ENCODE results near the gene CITED4.

Gene CITED4

DNA sequence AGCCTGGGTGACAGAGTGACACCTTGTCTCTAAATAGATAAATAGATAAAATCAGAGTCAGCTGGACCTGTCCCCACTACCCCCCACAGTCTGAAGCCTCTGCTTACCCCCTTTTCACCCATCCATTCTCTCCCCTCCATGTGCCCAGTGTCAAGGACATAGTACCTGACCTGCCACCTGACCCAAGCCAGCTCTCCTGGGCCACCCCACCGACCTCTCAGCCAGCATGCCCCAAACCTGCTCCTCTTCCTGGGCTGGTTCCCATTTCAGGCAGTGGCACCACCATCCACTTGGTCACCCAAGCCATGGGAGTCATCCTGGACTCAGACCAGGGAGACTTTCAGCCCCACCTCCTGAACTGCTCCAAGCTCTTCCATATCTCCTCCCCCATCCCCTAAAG is 28.2 kb downstream of the CITED4 start:
- no peak for TF ChIP-seq TAF1 (IDR thresholded peaks at IDR 0.05; ENCODE audit: low read depth)
- no peak for TF ChIP-seq ZBTB7A (IDR thresholded peaks at IDR 0.05; ENCODE audit: low read depth)
- no peak for TF ChIP-seq EP300 (IDR thresholded peaks at IDR 0.05; ENCODE audit: borderline replicate concordance)
- TF ChIP-seq EGR1 (IDR thresholded peaks at IDR 0.05) = no peak
- no peak for TF ChIP-seq YY1 (IDR thresholded peaks at IDR 0.05; ENCODE audit: low read depth)
- no peak for TF ChIP-seq CEBPB (IDR thresholded peaks at IDR 0.05)
- TF ChIP-seq, protein P1, sequence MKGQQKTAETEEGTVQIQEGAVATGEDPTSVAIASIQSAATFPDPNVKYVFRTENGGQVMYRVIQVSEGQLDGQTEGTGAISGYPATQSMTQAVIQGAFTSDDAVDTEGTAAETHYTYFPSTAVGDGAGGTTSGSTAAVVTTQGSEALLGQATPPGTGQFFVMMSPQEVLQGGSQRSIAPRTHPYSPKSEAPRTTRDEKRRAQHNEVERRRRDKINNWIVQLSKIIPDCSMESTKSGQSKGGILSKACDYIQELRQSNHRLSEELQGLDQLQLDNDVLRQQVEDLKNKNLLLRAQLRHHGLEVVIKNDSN (IDR thresholded peaks at IDR 0.05) = no peak
- no peak for TF ChIP-seq FOXM1 (IDR thresholded peaks at IDR 0.05; ENCODE audit: borderline replicate concordance, low read depth)
- TF ChIP-seq TCF12 (IDR thresholded peaks at IDR 0.05; ENCODE audit: low read depth) = no peak
- TF ChIP-seq TEAD4 (IDR thresholded peaks at IDR 0.05) = no peak

GRCh38 chr1:40831001-40831732 is 31.0 kb downstream of the CITED4 start:
- TF ChIP-seq CEBPB (IDR thresholded peaks at IDR 0.05) = no peak
- TF ChIP-seq, protein P1 (IDR thresholded peaks at IDR 0.05) = no peak
- no peak for TF ChIP-seq EP300 (IDR thresholded peaks at IDR 0.05; ENCODE audit: borderline replicate concordance)
- no peak for TF ChIP-seq EGR1 (IDR thresholded peaks at IDR 0.05)
- no peak for TF ChIP-seq TCF12 (IDR thresholded peaks at IDR 0.05; ENCODE audit: low read depth)
- TF ChIP-seq CREB1 (IDR thresholded peaks at IDR 0.05; ENCODE audit: low read depth) = no peak
- no peak for TF ChIP-seq REST (IDR thresholded peaks at IDR 0.05; ENCODE audit: low read depth)
- no peak for TF ChIP-seq TEAD4 (IDR thresholded peaks at IDR 0.05)
- no peak for TF ChIP-seq RAD21 (IDR thresholded peaks at IDR 0.05; ENCODE audit: low read depth)
- no peak for TF ChIP-seq ZBTB7A (IDR thresholded peaks at IDR 0.05; ENCODE audit: low read depth)
- no peak for TF ChIP-seq NFIC (IDR thresholded peaks at IDR 0.05)
- no peak for TF ChIP-seq FOXM1 (IDR thresholded peaks at IDR 0.05; ENCODE audit: borderline replicate concordance, low read depth)
- TF ChIP-seq, protein P2, sequence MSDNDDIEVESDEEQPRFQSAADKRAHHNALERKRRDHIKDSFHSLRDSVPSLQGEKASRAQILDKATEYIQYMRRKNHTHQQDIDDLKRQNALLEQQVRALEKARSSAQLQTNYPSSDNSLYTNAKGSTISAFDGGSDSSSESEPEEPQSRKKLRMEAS (IDR thresholded peaks at IDR 0.05) = no peak
- TF ChIP-seq TAF1 (IDR thresholded peaks at IDR 0.05; ENCODE audit: low read depth) = no peak

DNA sequence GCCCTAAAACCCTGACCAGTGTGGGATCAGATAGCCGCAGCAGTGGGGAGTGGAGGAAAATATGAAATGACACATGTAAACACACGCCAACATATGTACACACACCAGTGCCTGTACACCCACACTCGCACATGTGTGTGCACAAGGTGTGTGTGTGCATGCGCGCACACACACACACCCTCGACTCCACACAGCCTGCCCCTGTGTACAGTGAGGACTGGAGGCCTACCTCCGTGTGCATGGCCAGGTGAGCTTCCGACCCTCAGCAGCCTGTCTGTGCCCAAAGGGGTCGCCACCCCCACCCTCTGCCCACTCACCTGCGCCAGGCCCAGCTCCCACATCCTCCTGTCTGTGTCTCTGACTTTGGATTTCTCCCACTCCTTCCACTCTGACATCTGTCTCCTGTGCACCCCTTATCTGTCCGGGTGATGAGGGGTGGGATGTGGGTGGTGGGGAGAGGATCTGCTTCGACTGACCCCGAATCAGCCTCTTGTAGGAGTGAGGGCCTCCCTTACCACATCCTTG is 31.7 kb downstream of the CITED4 start:
- TF ChIP-seq YY1 (IDR thresholded peaks at IDR 0.05; ENCODE audit: low read depth) (no peak), NFIC (IDR thresholded peaks at IDR 0.05) (no peak), REST (IDR thresholded peaks at IDR 0.05; ENCODE audit: low read depth) (no peak), ZBTB7A (IDR thresholded peaks at IDR 0.05; ENCODE audit: low read depth) (no peak), RAD21 (IDR thresholded peaks at IDR 0.05; ENCODE audit: low read depth) (no peak), CREB1 (IDR thresholded peaks at IDR 0.05; ENCODE audit: low read depth) (no peak), FOXM1 (IDR thresholded peaks at IDR 0.05; ENCODE audit: borderline replicate concordance, low read depth) (no peak), TAF1 (IDR thresholded peaks at IDR 0.05; ENCODE audit: low read depth) (no peak), EP300 (IDR thresholded peaks at IDR 0.05; ENCODE audit: borderline replicate concordance) (no peak), EGR1 (IDR thresholded peaks at IDR 0.05) (no peak)

DNA sequence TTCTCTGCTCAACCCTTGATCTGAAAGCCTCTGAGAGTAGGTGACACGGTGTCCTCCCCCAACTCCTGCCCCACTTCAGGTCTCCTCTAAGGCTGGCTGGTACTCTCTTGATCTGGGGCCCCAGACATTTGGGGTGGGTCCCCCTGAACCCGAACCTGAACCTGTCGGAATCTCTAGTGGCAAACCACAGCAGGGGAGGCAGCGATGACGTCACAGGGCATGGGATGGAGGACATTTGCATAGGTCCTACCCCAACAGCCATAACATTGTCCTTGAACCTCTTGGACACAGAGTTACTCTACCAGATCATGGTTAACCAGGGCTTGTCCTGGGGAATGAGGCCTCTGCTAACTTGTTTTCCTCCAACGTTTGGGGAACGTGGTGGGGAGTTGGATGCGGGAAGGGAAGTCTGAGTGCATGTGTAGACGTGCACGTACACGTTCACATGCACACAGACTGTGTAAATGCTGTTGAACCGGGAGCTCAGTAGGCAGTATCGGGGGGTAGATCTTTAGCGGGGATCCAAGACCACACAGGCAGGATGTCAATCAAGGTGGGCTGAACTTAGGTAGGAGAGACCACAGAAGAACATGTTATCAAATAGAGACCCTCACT is 32.4 kb downstream of the CITED4 start:
- TF ChIP-seq REST (IDR thresholded peaks at IDR 0.05; ENCODE audit: low read depth) = no peak
- no peak for TF ChIP-seq NFIC (IDR thresholded peaks at IDR 0.05)
- no peak for TF ChIP-seq TEAD4 (IDR thresholded peaks at IDR 0.05)
- TF ChIP-seq, protein P1 (IDR thresholded peaks at IDR 0.05) = no peak
- TF ChIP-seq FOXM1 (IDR thresholded peaks at IDR 0.05; ENCODE audit: borderline replicate concordance, low read depth) = no peak
- no peak for TF ChIP-seq ZBTB7A (IDR thresholded peaks at IDR 0.05; ENCODE audit: low read depth)

Measured in Ishikawa (cell line).